GM20431 (cell line): ENCODE results near the gene GATB.

Source experiments
- in situ Hi-C: fragments of 300-500 bp; cut with MseI, MboI; formaldehyde crosslinking; loops from one replicate; pipeline ENCODE4 v1.15.0; 2020; ENCODE audit warnings: low sequenced_read_pairs; ENCODE audit not compliant: unreplicated experiment

Gene GATB

GRCh38 chr4:151660676-151661075 lies 100.1 kb downstream of the GATB start:
- in situ Hi-C loops = no loop called here

DNA sequence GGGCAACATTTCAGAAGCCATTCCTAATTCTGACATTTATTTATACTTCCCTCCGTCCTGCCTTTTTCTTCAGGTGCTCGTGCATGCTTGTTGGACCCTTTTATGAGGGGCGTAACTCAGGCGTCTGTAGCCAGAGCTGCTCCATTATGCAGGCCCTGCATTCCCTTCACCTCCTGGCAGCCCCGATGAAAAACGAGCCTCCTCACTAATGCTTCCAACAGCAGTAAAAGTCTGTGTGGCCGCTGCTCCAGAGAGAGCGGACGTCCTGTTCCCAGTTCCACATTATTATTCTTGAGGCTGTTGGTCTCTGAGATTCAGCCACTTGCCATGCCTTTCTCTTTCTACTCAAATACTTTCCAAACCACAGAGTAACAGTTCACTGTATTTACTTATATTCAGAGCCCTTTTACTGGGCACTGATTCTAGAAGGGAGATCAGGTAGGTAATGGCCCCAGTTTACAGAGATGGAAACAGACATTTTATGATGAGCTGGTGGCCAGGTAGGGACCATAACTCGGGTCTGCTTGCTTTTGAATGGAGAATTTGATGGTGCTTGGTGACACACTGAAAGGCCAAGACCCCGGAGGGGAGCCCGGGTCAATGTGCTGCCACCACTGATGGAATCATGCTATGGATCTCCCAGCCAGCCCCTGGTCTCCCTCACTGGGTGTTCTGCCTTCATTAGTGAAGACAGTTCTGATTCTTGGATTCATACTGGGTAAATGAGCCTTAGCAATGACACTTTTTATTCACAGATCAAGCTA lies 101.0 kb downstream of the GATB start:
- in situ Hi-C loops = no loop called here

DNA sequence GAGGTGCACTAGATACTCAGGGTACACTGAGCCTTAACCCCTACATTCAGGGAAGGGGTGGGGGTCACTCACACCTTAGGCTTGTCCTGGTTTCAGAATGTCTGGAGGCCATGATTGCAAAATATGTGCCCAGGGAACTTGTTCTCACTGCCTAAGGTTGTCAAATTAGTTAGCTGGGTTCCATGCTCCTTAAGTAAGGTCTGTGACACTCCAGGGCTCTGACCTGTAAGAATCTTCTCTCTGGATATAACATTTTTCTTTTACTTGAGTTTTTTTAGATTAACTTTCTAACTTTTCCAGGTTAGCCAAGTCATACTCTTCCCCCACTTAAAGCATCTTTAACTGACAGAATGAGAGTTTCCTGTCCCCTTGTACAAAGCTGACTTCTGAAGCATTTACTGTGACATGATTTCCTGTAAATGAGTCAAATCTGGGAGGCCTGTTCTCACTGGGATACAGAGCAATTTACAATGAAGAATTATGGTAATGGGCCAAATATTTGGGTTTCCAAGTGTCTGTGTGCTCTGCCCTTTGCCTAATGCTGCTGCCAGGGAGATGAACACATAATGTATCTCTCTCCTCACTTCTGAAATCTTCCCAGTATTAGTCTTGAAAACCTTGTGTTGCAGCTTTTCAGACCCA lies 101.7 kb downstream of the GATB start:
- in situ Hi-C loops = no loop called here

DNA sequence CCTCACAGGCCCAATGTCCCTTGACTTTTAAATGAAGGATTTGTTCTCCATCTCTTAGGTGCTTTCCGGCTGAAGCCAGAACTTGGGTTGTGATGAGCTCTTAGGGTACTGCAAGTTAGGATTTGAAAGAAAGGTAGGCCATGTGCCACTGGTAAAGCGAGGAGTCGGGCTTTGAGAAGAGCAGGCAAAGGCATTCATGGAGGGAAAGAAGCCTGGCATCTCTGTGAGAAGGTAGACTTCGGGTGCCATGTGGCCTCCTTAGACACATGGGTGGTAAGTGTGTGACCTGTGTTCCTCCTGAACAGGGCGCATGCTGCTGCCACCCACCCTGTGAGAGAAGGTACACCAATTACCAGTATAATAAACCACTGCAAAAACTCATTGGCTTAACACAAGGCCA lies 102.9 kb downstream of the GATB start:
- in situ Hi-C loops = no loop called here

DNA sequence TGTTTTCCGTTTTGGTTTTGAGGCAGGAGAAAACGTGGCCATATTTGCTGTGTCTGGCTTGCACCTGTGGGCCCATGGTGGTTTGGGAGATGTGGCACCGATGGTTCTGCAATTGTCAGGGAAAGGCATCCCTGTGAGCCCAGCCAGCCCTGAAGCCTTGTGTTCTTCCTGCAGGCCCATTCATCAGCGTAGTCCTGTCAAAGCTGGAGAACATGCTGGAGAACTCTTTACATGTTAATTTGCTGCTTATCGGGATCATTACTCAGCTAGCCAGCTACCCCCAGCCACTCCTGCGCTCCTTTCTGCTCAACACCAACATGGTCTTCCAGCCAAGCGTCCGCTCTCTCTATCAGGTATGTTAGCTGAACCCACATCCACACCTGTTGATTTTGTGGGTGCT lies 104.7 kb downstream of the GATB start:
- in situ Hi-C loops = no loop called here

- in situ Hi-C loops = no loop called here
Observed at GRCh38 chr4:151653548-151653918, 107.3 kb downstream of the GATB start.

DNA sequence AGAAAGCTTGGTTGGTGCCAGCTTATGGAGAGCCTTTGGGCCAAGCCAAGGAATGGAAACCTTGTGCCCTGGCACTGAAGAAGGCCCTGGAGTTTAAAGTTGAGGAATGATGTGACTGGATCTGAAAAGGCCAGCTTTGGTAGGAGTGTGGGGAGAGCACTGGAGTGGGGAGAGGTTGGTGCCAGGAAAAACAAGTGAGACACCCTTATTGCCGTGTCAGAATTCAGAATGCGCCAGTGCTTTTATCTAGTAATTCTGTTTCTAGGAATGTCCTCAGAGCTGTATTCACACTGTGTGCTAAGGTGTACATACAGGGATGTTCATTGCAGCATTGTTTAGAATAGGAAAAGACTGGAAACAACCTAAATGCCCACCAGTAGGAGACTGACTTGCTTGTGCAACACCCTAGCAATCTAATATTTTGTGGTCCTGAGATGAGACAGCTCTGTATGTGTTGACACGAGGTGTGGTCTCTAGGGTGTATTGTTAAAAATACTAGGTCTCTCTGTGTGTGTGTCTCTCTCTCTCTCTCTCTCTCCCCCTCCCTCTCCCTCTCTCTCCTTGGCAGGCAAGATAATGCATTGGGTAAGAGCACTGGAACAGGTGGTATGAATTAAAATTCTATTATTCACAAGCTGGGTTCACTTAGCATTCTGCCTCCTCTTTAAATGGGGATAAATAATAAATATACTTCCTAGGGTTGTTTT lies 107.8 kb downstream of the GATB start:
- in situ Hi-C loops = no loop called here

DNA sequence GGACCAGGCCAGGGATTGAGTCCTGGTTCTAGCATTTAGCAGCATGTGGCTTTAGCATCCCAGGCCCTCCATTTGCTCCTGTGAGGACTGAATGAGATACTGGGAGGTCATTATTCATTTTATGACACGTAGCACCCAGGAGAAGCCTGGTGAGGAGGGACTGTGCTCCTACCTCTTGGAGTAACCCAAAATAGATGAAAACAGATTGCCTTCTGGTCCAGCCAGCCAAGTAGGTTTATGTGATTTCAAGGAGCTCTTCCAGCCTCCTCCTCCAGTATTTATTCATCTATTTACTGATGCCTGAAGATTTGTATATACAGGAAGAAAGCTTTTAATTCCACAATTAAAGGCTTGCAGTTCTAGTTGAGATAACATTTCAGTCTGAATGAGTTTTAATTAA lies 109.3 kb downstream of the GATB start:
- in situ Hi-C loops = no loop called here

- in situ Hi-C loops = no loop called here
Observed at GRCh38 chr4:151649479-151649878, 111.3 kb downstream of the GATB start.

- in situ Hi-C loops = no loop called here
Observed at GRCh38 chr4:151646322-151646721, 114.5 kb downstream of the GATB start.

GRCh38 chr4:151644622-151645021 lies 116.2 kb downstream of the GATB start:
- in situ Hi-C loops = no loop called here

GRCh38 chr4:151643564-151643963 lies 117.2 kb downstream of the GATB start:
- in situ Hi-C loops = no loop called here

GRCh38 chr4:151641983-151642382 lies 118.8 kb downstream of the GATB start:
- in situ Hi-C loops = no loop called here

- in situ Hi-C loops = no loop called here
Observed at GRCh38 chr4:151641167-151641566, 119.6 kb downstream of the GATB start.

DNA sequence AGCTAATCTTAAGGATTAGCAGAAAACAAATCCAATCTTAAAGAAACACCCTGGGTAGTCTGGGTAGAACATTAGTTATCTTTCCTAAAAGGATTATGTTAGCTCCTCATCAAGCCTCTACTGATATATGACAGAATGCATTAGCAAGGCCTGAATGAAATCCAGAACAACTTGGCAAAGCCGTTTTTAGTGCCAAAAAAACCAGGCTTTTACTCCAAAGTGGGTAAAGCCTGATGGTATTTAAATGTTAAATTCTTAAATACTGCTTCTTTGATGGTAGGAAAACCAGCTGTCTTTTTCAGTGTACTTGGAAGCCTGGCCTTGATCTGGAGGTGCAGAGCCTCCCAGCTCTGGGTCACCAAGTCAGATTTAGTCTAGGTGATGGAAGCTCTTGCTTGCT lies 120.4 kb downstream of the GATB start:
- in situ Hi-C loops = no loop called here

GRCh38 chr4:151638295-151638858 lies 122.4 kb downstream of the GATB start:
- in situ Hi-C loops = no loop called here

DNA sequence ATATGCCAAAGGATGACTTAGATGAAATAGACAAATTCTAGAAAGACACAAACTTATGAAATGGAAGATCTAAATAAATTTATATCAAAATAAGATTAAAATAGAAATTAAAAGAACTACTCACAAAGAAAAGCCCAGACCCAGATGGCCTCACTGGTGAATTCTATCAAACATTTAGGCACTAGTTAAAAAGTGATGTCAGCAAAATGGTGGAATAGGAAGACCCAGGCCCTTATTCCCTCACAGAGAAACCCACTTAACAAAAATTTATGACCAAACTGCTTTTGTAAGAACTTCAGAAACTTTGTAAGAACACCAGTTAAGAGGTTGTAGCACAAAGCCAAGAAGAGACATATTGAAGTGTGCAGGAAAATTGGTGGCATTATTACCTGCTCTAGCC lies 129.5 kb downstream of the GATB start:
- in situ Hi-C loops = no loop called here

DNA sequence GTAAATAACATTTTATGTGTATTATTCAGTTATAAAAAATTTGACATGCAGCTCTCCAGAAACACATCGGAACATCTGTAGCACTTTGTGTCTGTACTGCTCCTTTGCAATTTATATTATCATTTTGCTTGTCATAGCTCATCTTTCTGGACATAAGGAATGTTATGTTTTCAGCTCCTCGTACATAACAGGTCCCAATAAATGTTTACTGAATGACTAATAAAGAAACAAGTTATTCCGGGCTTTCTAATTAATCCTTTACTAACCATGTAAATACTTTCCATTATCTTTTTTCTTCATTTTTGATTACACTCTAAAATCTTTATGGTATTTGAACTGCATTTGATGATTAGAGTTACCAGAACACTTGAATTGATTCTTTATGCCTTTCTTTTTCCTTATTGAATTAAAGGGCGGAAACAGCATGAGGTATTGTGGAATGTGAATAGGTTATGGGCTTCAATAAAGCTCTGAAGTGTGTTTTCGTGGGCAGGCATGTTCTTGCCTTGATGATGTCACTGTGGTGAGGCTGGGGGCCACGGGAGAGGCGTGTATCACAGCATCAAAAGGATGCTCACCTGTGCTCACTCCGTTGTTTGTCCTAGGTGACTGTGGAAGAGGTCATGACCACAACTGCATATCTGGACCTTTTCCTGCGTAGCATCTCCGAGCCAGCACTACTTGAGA lies 131.6 kb downstream of the GATB start:
- in situ Hi-C loops = no loop called here

DNA sequence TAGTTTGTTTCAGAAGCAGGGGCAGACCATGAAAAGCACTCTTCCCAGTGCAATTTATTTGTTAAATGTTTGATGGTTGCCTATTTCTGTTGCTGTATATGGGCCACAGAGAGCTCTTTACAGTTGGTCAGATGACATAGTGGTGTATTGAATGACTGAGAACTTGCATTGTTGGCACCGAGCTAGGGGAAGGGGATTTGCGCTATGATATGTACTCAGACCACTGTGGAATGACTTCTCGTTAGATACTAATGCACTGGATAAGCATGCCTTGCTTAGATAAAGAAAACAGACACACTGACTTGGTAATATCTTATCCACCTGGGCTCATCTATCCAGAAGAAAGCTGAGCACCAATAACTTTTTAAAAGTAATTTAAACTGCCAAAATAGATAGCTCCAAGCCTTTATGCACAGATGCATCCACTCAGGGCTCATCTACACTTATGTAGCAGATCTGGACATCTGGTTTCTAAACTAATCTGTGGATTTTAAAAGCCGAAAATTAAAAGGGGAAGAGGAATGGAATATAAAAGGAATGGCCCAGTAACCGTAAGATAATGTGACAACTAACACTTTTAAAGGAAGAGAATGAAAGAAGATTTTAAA lies 132.7 kb downstream of the GATB start:
- in situ Hi-C loops = no loop called here

DNA sequence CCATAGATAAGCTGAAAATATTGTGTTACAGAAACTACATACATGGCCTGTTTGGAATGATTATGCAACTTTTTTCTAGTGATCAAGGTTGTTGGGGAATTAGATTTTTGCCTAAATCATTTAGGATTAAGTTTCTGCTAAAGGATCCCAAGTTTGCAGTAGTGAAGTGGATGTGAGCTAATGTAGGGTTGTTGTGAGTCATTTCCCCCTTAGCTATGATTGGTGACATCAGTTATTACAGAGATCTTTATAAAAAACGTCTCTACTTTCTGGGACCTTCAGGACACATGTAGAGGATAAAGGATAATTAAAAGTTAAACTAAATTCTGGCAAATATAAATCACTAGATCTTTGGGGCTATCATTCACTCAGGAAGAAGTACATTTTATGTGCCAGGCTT lies 133.3 kb downstream of the GATB start:
- in situ Hi-C loops = no loop called here
